HG02759 (cell line): ENCODE measurements around the gene SCGN.

ENCODE experiments used
- ATAC-seq: cut with Tn5 transposase; IDR thresholded peaks from one replicate; pipeline ENCODE4 v1.9.1; 2021; ENCODE audit warnings: mild to moderate bottlenecking, moderate library complexity; ENCODE audit not compliant: unreplicated experiment

Gene SCGN

GRCh38 chr6:25652007-25652515, at the start of gene SCGN:
TSS of gene SCGN (plus strand) at chr6:25652215. CDS start at chr6:25652404, 189 bp downstream.
- ATAC-seq: no peak

GRCh38 chr6:25602674-25602982, 49.4 kb upstream of the SCGN start:
- no peak for ATAC-seq

- ATAC-seq: no peak
Observed at GRCh38 chr6:25603251-25603650, 48.8 kb upstream of the SCGN start.

GRCh38 chr6:25606151-25606550, 45.9 kb upstream of the SCGN start:
- ATAC-seq: no peak

- no peak for ATAC-seq
Observed at GRCh38 chr6:25608558-25609174, 43.3 kb upstream of the SCGN start.

GRCh38 chr6:25612666-25613065, 39.3 kb upstream of the SCGN start:
- ATAC-seq: no peak

GRCh38 chr6:25613415-25613814, 38.6 kb upstream of the SCGN start:
- ATAC-seq: no peak

- no peak for ATAC-seq
Observed at GRCh38 chr6:25614052-25614451, 38.0 kb upstream of the SCGN start.

GRCh38 chr6:25615471-25615870, 36.5 kb upstream of the SCGN start:
- no peak for ATAC-seq

GRCh38 chr6:25617997-25618396, 34.0 kb upstream of the SCGN start:
- peak; percentile 45 for ATAC-seq

GRCh38 chr6:25619217-25619616, 32.8 kb upstream of the SCGN start:
- no peak for ATAC-seq

GRCh38 chr6:25620391-25620790, 31.6 kb upstream of the SCGN start:
- no peak for ATAC-seq

GRCh38 chr6:25623065-25623464, 28.9 kb upstream of the SCGN start:
- no peak for ATAC-seq

GRCh38 chr6:25623879-25624278, 28.1 kb upstream of the SCGN start:
- ATAC-seq: no peak

- ATAC-seq: no peak
Observed at GRCh38 chr6:25627001-25627400, 25.0 kb upstream of the SCGN start.

- no peak for ATAC-seq
Observed at GRCh38 chr6:25628471-25629197, 23.4 kb upstream of the SCGN start.

- ATAC-seq: no peak
Observed at GRCh38 chr6:25629198-25629576, 22.8 kb upstream of the SCGN start.

- ATAC-seq: no peak
Observed at GRCh38 chr6:25630508-25631278, 21.3 kb upstream of the SCGN start.

- ATAC-seq: no peak
Observed at GRCh38 chr6:25635886-25636317, 16.1 kb upstream of the SCGN start.

- no peak for ATAC-seq
Observed at GRCh38 chr6:25637211-25637610, 14.8 kb upstream of the SCGN start.

- ATAC-seq: no peak
Observed at GRCh38 chr6:25637960-25638434, 14.0 kb upstream of the SCGN start.

- no peak for ATAC-seq
Observed at GRCh38 chr6:25639653-25640052, 12.4 kb upstream of the SCGN start.
